HL-60 (cell line): ENCODE results near the gene XYLT1.

Experiments used
- DNase-seq, 2 experiments: peaks; one replicate each; pipeline ENCODE4 v3.0.0-alpha.2; 2010 to 2020; ENCODE audit warnings: low read depth in 1 of 2, low spot score in 1 of 2
- H3K27ac ChIP-seq: fragments of 250-450 bp; sonication (Bioruptor Pico); replicated peaks from 2 replicates; pipeline ENCODE4 v1.5.1; 2020; ENCODE audit warnings: mild to moderate bottlenecking, moderate library complexity
- H3K27me3 ChIP-seq: fragments of 250-450 bp; sonication (Bioruptor Pico); 2 replicates; pipeline ENCODE4 v1.5.1; 2021; ENCODE audit warnings: mild to moderate bottlenecking, moderate library complexity; ENCODE audit not compliant: insufficient read depth, poor library complexity, severe bottlenecking
- H3K4me3 ChIP-seq: replicated peaks from 2 replicates; pipeline ENCODE4 v1.5.1; 2011; ENCODE audit warnings: mild to moderate bottlenecking, control low read depth, low read length; ENCODE audit not compliant: insufficient read depth
- GABPA ChIP-seq: IDR thresholded peaks from 2 replicates; pipeline ENCODE4 v1.6.1; 2012; ENCODE audit warnings: low read depth
- POLR2AphosphoS5 ChIP-seq: IDR thresholded peaks from 2 replicates; pipeline ENCODE4 v1.6.1; 2012; ENCODE audit warnings: low read depth
- SPI1 ChIP-seq: IDR thresholded peaks from 2 replicates; pipeline ENCODE4 v1.6.1; 2012; ENCODE audit warnings: low read depth, mild to moderate bottlenecking, borderline replicate concordance
- TF ChIP-seq, protein P1 (sequence below): IDR thresholded peaks from one replicate; pipeline ENCODE4 v1.5.1; 2011; ENCODE audit warnings: low read length, control low read depth, inconsistent platforms; ENCODE audit not compliant: insufficient read depth
- TF ChIP-seq, protein P2 (sequence below): IDR thresholded peaks from 2 replicates; pipeline ENCODE4 v1.6.1; 2012; ENCODE audit warnings: low read depth; ENCODE audit not compliant: insufficient replicate concordance

The XYLT1 gene

DNA sequence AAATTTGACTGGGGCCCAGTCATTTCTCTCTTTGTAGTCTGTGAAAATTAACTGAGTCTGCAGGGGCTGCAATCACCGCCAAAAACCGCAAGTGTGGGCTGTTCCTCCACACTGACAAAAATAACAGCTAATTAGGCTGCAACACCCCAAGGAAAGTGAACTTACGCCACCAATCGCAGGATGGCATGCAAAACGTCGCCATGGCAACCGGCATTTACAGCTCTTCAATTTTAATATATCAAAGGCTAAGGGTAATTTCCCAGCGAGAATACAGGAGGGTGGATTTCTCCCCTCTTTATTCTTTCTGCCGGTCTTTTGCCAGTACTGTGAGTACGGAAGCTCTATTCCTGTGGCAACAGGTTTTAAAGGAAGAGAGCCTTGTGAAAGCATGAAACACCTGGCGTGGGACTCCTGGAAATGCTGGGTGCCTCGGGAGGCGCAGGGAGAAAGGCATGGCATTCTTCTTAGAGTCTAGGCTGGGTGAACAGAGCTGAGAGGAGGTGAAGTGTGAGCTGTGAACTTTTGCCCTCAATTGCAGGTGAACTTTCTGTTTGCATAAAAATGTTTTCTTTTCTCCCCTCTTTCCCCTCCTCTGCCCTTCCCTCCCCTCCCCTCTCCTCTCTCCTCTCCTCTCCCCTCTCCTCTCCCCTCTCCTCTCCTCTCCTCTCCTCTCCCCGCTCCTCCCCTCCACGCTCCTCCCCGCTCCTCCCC, 399.7 kb downstream of the XYLT1 start:
- peak; percentile 40 to 64 for DNase-seq
- Histone ChIP-seq H3K4me3 (no peak overlapping the region), H3K27ac (no peak overlapping the region), H3K27me3 (no peaks in the 10 kb centered on the region)
- TF ChIP-seq GABPA (no peak), SPI1 (no peak)
- TF ChIP-seq, protein P1, sequence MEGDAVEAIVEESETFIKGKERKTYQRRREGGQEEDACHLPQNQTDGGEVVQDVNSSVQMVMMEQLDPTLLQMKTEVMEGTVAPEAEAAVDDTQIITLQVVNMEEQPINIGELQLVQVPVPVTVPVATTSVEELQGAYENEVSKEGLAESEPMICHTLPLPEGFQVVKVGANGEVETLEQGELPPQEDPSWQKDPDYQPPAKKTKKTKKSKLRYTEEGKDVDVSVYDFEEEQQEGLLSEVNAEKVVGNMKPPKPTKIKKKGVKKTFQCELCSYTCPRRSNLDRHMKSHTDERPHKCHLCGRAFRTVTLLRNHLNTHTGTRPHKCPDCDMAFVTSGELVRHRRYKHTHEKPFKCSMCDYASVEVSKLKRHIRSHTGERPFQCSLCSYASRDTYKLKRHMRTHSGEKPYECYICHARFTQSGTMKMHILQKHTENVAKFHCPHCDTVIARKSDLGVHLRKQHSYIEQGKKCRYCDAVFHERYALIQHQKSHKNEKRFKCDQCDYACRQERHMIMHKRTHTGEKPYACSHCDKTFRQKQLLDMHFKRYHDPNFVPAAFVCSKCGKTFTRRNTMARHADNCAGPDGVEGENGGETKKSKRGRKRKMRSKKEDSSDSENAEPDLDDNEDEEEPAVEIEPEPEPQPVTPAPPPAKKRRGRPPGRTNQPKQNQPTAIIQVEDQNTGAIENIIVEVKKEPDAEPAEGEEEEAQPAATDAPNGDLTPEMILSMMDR, result no peak

DNA sequence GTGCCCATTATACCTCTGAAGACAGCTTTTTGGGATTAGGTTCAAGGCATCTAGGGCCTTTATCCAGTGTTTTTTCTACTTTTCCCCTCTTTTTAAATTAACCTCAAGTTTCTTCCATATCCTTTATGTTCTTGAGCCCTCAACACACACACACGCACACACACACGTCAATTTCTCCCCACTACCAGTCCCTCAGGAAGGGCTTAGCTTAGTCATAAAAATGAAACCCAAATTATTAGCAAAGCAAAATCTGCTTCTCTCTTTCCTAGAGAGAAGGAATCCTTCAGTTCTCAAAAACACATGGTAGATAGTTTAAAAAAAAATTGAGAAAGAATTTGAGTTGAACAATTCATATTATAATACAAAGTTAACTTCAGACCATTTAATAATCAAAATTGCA, 401.1 kb downstream of the XYLT1 start:
- Histone ChIP-seq H3K27me3 (no peaks in the 10 kb centered on the region), H3K27ac (no peak overlapping the region), H3K4me3 (no peak overlapping the region)
- DNase-seq, result no peak
- TF ChIP-seq, protein P1, result no peak
- TF ChIP-seq POLR2AphosphoS5, result no peak
- TF ChIP-seq GABPA, result no peak
- no peak for TF ChIP-seq SPI1
- TF ChIP-seq, protein P2, sequence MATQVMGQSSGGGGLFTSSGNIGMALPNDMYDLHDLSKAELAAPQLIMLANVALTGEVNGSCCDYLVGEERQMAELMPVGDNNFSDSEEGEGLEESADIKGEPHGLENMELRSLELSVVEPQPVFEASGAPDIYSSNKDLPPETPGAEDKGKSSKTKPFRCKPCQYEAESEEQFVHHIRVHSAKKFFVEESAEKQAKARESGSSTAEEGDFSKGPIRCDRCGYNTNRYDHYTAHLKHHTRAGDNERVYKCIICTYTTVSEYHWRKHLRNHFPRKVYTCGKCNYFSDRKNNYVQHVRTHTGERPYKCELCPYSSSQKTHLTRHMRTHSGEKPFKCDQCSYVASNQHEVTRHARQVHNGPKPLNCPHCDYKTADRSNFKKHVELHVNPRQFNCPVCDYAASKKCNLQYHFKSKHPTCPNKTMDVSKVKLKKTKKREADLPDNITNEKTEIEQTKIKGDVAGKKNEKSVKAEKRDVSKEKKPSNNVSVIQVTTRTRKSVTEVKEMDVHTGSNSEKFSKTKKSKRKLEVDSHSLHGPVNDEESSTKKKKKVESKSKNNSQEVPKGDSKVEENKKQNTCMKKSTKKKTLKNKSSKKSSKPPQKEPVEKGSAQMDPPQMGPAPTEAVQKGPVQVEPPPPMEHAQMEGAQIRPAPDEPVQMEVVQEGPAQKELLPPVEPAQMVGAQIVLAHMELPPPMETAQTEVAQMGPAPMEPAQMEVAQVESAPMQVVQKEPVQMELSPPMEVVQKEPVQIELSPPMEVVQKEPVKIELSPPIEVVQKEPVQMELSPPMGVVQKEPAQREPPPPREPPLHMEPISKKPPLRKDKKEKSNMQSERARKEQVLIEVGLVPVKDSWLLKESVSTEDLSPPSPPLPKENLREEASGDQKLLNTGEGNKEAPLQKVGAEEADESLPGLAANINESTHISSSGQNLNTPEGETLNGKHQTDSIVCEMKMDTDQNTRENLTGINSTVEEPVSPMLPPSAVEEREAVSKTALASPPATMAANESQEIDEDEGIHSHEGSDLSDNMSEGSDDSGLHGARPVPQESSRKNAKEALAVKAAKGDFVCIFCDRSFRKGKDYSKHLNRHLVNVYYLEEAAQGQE, result no peak

DNA sequence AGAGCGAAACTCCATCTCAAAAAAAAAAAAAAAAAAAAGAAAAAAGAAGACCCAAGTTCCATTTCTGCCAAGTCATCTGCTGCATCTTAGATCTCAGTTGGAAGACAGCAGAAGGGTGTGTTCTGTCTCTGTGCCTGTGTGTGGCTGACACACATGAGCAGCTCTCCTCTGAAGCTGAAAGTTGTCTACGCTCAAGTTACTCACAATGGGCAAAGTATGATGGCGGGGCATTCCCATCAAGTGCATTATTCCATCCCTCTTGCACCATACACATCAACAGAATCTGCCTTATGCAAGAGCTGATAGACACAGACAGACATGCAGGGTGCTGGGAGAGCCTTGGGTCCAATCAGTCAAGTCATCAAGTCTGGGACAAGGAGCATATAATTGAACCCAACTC, 402.2 kb downstream of the XYLT1 start:
- TF ChIP-seq SPI1 (no peak), GABPA (no peak), POLR2AphosphoS5 (no peak)
- TF ChIP-seq, protein P1, result no peak
- TF ChIP-seq, protein P2, result no peak
- Histone ChIP-seq H3K27ac (no peak overlapping the region), H3K27me3 (no peaks in the 10 kb centered on the region), H3K4me3 (no peak overlapping the region)
- no peak for DNase-seq

DNA sequence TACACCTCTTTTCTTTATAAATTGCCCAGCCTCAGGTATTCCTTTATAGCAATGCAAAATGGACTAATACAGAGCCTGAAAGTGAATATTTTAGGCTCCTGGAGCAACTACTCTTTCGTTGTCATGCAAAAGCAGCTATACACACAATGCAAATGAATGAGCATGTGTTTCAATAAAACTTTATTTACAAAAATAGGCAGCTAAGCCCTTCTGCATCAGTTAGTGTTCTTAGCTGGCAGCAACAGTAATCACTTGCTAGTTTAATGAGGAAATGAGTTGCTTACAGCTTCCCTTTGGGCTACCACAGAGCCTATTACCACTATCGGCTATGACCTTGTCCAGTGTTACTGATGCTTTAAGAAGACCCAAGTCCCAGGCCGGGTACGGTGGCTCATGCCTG, 402.9 kb downstream of the XYLT1 start:
- no peak for TF ChIP-seq GABPA
- no peak for TF ChIP-seq POLR2AphosphoS5
- TF ChIP-seq SPI1, result no peak
- TF ChIP-seq, protein P2, result no peak
- TF ChIP-seq, protein P1, result no peak

More for the DNA sequence above, 402.9 kb downstream of the XYLT1 start:
- DNase-seq, result no peak
- H3K27me3 ChIP-seq, result no peaks in the 10 kb centered on the region
- no peak overlapping the region for H3K4me3 ChIP-seq
- H3K27ac ChIP-seq, result no peak overlapping the region
